ENCODE data around the gene DYNC2H1.

- TF ChIP-seq CTCF (IDR thresholded peaks at IDR 0.05; ENCODE audit: insufficient read depth, low read depth, low read length) (no peak), EZH2 (IDR thresholded peaks at IDR 0.05; ENCODE audit: insufficient read depth, low read length) (no peak)
Observed at GRCh38 chr11:103529181-103529684, 420.0 kb downstream of the DYNC2H1 start.
